Panc1 (cell line): ENCODE results near the gene OSBPL5. TPM values are rescaled to one million over a fixed set of nuclear protein-coding genes. Genes with fewer than 3 reads are reported as not detected.

Source experiments
- ATAC-seq: fragments of 200-7000 bp; cut with Tn5 transposase; 2 replicates; pipeline ENCODE4 v1.9.1; 2020; ENCODE audit warnings: mild to moderate bottlenecking, moderate library complexity
- BruUV-seq: library from RNA; stranded (reverse); fragments of 400-500 nt; replicated peaks from 2 replicates; lab custom pipeline; 2021; lab: Mats Ljungman, UMichigan
- CTCF ChIA-PET: fragments of 300-600 bp; sonication (Branson Sonifier 250); formaldehyde crosslinking; loops from one replicate; lab custom pipeline; 2022; ENCODE audit warnings: antibody characterized with exemption; lab: Charles Lee
- POLR2A ChIA-PET: fragments of 300-600 bp; sonication (Branson Sonifier 250); formaldehyde crosslinking; loops from one replicate; lab custom pipeline; 2022; ENCODE audit warnings: antibody characterized with exemption; lab: Charles Lee
- DNase-seq: peaks from one replicate; pipeline ENCODE4 v3.0.0-alpha.2; 2010; ENCODE audit warnings: low read depth, low spot score
- H3K27ac ChIP-seq: 2 replicates; pipeline ENCODE4 v1.5.1; 2011; ENCODE audit warnings: mild to moderate bottlenecking, low read length, inconsistent platforms
- H3K27me3 ChIP-seq: fragments of 200-500 bp; sonication (Bioruptor generic); 2 replicates; pipeline ENCODE4 v1.6.0; 2014; ENCODE audit warnings: low read length, inconsistent platforms; ENCODE audit not compliant: control insufficient read depth, insufficient read depth
- H3K36me3 ChIP-seq: fragments of 200-500 bp; sonication (Bioruptor generic); 2 replicates; pipeline ENCODE4 v1.5.1; 2014; ENCODE audit warnings: inconsistent platforms, mild to moderate bottlenecking, low read length, moderate library complexity; ENCODE audit not compliant: control insufficient read depth, insufficient read depth
- H3K4me1 ChIP-seq: 2 replicates; pipeline ENCODE4 v1.5.1; 2011; ENCODE audit warnings: inconsistent platforms, mild to moderate bottlenecking, low read length, moderate library complexity; ENCODE audit not compliant: control insufficient read depth, insufficient read depth
- H3K4me3 ChIP-seq, 2 experiments: 2 replicates each; pipeline ENCODE4 v1.5.1; 2011 to 2012; ENCODE audit warnings: low read depth in 2 of 2, low read length in 2 of 2, mild to moderate bottlenecking in 2 of 2, inconsistent platforms in 1 of 2, moderate library complexity in 1 of 2
- H3K9me3 ChIP-seq: fragments of 200-500 bp; sonication (Bioruptor generic); 2 replicates; pipeline ENCODE4 v1.5.1; 2014; ENCODE audit warnings: low read depth, mild to moderate bottlenecking, inconsistent platforms, low read length, moderate library complexity; ENCODE audit not compliant: control insufficient read depth, insufficient read depth
- CTCF ChIP-seq: fragments of 450-650 bp; IDR thresholded peaks from 2 replicates; pipeline ENCODE4 v1.5.1; 2017; ENCODE audit warnings: mild to moderate bottlenecking
- POLR2AphosphoS5 ChIP-seq: IDR thresholded peaks from 2 replicates; pipeline ENCODE4 v1.6.1; 2012; ENCODE audit warnings: mild to moderate bottlenecking, low read depth, low read length, moderate library complexity
- REST ChIP-seq, 2 experiments: IDR thresholded peaks; 2 replicates each; pipeline ENCODE4 v1.6.1; 2011 to 2012; ENCODE audit warnings: low read depth in 2 of 2, control low read depth in 1 of 2, low read length in 1 of 2, mild to moderate bottlenecking in 1 of 2, moderate library complexity in 1 of 2; ENCODE audit not compliant: insufficient read depth in 1 of 2
- SIN3A ChIP-seq: IDR thresholded peaks from 2 replicates; pipeline ENCODE4 v1.6.1; 2012; ENCODE audit warnings: low read depth, mild to moderate bottlenecking, low read length, moderate library complexity, borderline replicate concordance; ENCODE audit not compliant: insufficient read depth
- TCF7L2 ChIP-seq: IDR thresholded peaks from 2 replicates; pipeline ENCODE4 v1.6.1; 2011; ENCODE audit warnings: mild to moderate bottlenecking, low read depth, low read length, inconsistent platforms
- in situ Hi-C: cut with HindIII; loops from 2 replicates; pipeline ENCODE4 v1.10.0; 2016; ENCODE audit warnings: low sequenced_read_pairs, low pct_unique_long_range_greater_than_20kb
- intact Hi-C: fragments of 100-400 bp; cut with micrococcal nuclease; formaldehyde crosslinking; loops from one replicate; pipeline ENCODE4 v1.10.0; 2022; ENCODE audit not compliant: unreplicated experiment
- total RNA-seq: library from RNA; stranded (reverse); gene quantifications from one replicate; pipeline ENCODE4 v1.2.1, GENCODE V29; 2021; ENCODE audit not compliant: unreplicated experiment

Gene OSBPL5
- total RNA-seq, 1 experiment from 2014 or later: 20.2 TPM

- H3K9me3 ChIP-seq: no peaks in the 10 kb centered on the region
- no peaks in the 10 kb centered on the region for H3K36me3 ChIP-seq
- no peak overlapping the region for H3K27ac ChIP-seq
- intact Hi-C loops (no loop called here), in situ Hi-C loops (no loop called here)
- no TSS peak for BruUV-seq
- ChIA-PET CTCF (interaction anchor here (1.0 kb wide), 1 partner anchor 16 kb away, joined by 4 read pairs; no protein-coding TSS in a partner anchor), POLR2A (no interaction called here)
- no peak for ATAC-seq
- no peak for DNase-seq
- TF ChIP-seq TCF7L2 (no peak), POLR2AphosphoS5 (no peak), CTCF (no peak), REST (IDR thresholded peaks at IDR 0.05; ENCODE audit: insufficient read depth in 1 of 2, low read depth in 2 of 2, low read length in 1 of 2) (no peak), SIN3A (no peak)
- H3K4me1 ChIP-seq: no peaks in the 10 kb centered on the region
- no peaks in the 10 kb centered on the region for H3K27me3 ChIP-seq
- H3K4me3 ChIP-seq: no peak overlapping the region
Observed at GRCh38 chr11:3074912-3075589, 90.1 kb downstream of the OSBPL5 start.

- Histone ChIP-seq H3K4me1 (no peaks in the 10 kb centered on the region), H3K27me3 (no peaks in the 10 kb centered on the region), H3K36me3 (no peaks in the 10 kb centered on the region), H3K27ac (no peak overlapping the region), H3K9me3 (no peaks in the 10 kb centered on the region), H3K4me3 (no peak overlapping the region)
- in situ Hi-C loops: no loop called here
- DNase-seq (no peak), ATAC-seq (0 out of 2 replicates have a peak, but pooled peaks have one; percentile 7)
- BruUV-seq: no TSS peak
- CTCF ChIA-PET: interaction anchor here (0.5 to 0.8 kb wide), 3 partner anchors 35 to 135 kb away, joined by 3 to 9 read pairs (median 6); no protein-coding TSS in a partner anchor
- intact Hi-C loops: no loop called here
- POLR2A ChIA-PET: interaction anchor here (0.6 to 0.7 kb wide), 2 partner anchors 9 to 17 kb away, joined by 7 to 8 read pairs; no protein-coding TSS in a partner anchor
- TF ChIP-seq CTCF (no peak), SIN3A (no peak), REST (IDR thresholded peaks at IDR 0.05; ENCODE audit: insufficient read depth in 1 of 2, low read depth in 2 of 2, low read length in 1 of 2) (no peak), TCF7L2 (no peak), POLR2AphosphoS5 (no peak)
Observed at GRCh38 chr11:3073029-3073435, 92.1 kb downstream of the OSBPL5 start.
